Spleen (tissue), 7 donors: ENCODE results near the gene RNF133.

Experiments used
- POLR2A ChIP-seq, 3 donors: fragments of 450-650 bp; IDR thresholded peaks; one replicate each; pipeline ENCODE4 v1.5.1; 2017; ENCODE audit warnings: antibody characterized with exemption in 3 of 3, mild to moderate bottlenecking in 1 of 3
- TF ChIP-seq, protein P1 (sequence below), 11 experiments: fragments of 200-600 bp in 7 of 11; fragments of 450-650 bp in 4 of 11; sonication (generic) in 4 of 11; IDR thresholded peaks in 8 of 11; conservative IDR thresholded peaks in 3 of 11; 1 replicate in 7 of 11; 2 replicates in 4 of 11; pipeline versions ENCODE4 v1.4.0 to v1.8.0; 2016 to 2021; ENCODE audit warnings: antibody characterized with exemption in 11 of 11, inconsistent platforms in 4 of 11, mild to moderate bottlenecking in 1 of 11
- donor health status: DM: no; HTN: no; CAD: no; lungs with moderate emphysema.
- donor health status: DM: no; HTN: no; CAD: no.
- donor health status: DM: no; HTN: no; CAD: no.

DNA sequence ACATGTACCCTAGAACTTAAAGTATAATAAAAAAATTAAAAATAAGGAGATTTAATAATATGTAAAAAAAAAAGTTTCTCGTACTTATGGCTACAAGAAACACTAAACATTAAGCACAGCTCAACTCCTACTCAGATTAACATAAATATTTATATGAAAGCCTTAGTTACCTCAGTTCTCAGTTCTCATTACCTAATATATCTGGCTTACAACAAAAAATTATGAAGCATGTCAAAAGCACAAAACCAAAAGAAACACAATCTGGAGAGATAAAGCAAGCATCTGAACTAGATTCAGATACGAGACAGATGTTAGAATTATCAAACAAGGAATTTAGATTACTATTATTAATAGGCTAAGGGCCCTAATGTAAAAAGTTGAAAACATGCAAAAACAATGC, 40.1 kb downstream of the RNF133 start:
- TF ChIP-seq, protein P1, sequence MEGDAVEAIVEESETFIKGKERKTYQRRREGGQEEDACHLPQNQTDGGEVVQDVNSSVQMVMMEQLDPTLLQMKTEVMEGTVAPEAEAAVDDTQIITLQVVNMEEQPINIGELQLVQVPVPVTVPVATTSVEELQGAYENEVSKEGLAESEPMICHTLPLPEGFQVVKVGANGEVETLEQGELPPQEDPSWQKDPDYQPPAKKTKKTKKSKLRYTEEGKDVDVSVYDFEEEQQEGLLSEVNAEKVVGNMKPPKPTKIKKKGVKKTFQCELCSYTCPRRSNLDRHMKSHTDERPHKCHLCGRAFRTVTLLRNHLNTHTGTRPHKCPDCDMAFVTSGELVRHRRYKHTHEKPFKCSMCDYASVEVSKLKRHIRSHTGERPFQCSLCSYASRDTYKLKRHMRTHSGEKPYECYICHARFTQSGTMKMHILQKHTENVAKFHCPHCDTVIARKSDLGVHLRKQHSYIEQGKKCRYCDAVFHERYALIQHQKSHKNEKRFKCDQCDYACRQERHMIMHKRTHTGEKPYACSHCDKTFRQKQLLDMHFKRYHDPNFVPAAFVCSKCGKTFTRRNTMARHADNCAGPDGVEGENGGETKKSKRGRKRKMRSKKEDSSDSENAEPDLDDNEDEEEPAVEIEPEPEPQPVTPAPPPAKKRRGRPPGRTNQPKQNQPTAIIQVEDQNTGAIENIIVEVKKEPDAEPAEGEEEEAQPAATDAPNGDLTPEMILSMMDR (IDR thresholded peaks at IDR 0.05 in 8 of 11, conservative IDR thresholded peaks at IDR 0.05 in 3 of 11) = no peak
- no peak for TF ChIP-seq POLR2A (IDR thresholded peaks at IDR 0.05)
